Erythroblast (primary cell): ENCODE data around the gene ZNF320.

ENCODE experiments used
- GATA1 ChIP-seq: IDR thresholded peaks from 2 replicates; pipeline ENCODE4 v1.6.1; 2011; ENCODE audit warnings: low read depth, mild to moderate bottlenecking, control low read depth, low read length, moderate library complexity
- POLR2A ChIP-seq: IDR thresholded peaks from 2 replicates; pipeline ENCODE4 v1.6.1; 2011; ENCODE audit warnings: mild to moderate bottlenecking, low read length

DNA sequence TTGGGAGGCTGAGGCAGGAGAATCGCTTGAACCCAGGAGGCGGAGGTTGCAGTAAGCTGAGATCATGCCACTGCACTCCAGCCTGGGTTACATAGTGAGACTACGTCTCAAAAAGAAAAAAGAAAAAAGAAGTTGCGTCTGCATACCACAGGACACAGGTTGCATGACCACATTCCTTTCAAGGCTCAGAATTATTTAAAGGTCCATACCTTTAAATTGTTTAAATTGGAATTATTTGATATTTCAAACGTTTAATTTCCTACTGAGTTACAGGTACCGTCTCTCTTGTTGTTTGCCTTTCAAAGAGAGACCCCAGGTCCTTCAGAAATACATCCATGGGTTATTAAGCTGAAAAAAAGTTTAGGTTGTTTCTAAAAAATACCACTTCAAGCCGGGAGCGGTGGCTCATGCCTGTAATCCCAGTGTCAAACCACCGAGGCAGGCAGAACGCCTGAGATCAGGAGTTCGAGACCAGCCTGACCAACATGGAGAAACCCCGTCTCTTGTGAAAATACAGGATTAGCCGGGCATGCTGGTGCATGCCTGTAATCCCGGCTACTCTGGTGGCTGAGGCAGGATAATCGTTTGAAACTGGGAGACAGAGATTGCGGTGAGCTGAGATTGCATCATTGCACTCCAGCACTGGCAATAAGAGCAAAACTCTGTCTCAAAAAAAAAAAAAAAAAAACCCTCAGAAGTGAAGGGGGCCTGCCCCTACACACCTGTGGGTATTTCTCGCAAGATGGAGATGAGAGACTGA lies 46.6 kb upstream of the ZNF320 start:
- TF ChIP-seq POLR2A: no peak
- TF ChIP-seq GATA1: no peak
